Measurements from ENCODE around the gene NKTR. TPM values are rescaled to one million over a fixed set of nuclear protein-coding genes. Genes with fewer than 3 reads are reported as not detected.

The NKTR gene
- total RNA-seq, 6 experiments from 2014 or later: 21.9 to 35.2 (median 28.4) TPM

GRCh38 chr3:42649783-42650182 lies 49.3 kb downstream of the NKTR start:
- H3K36me3 ChIP-seq: peaks cover 0 to 35% (median 7%) of the 10 kb centered on the region in 4 donors

GRCh38 chr3:42651248-42652091 lies 51.0 kb downstream of the NKTR start:
- Histone ChIP-seq H3K36me3 (peaks cover 0 to 18% (median under 1%) of the 10 kb centered on the region in 4 donors), H3K4me3 (no peak overlapping the region), H3K27me3 (no peaks in the 10 kb centered on the region), H3K27ac (no peak overlapping the region), H3K9me3 (no peaks in the 10 kb centered on the region), H3K4me1 (peaks cover 0 to 14% (median 3%) of the 10 kb centered on the region in 4 donors)
- DNase-seq (no peak), ATAC-seq (no peak)
- 93% methylated on average over 6 of the region's 9 CpGs for WGBS (ENCODE audit: insufficient coverage, low coverage, low lambda C conversion rate, missing lambda C conversion rate)
- no peak for TF ChIP-seq POLR2A (IDR thresholded peaks at IDR 0.05)
- TF ChIP-seq CTCF (IDR thresholded peaks at IDR 0.05): no peak
- intact Hi-C loops (cut with DNase I): no loop called here

More at GRCh38 chr3:42649783-42650182, 49.3 kb downstream of the NKTR start:
- Histone ChIP-seq H3K4me3 (no peak overlapping the region), H3K4me1 (peaks cover 0 to 14% (median 3%) of the 10 kb centered on the region in 4 donors), H3K27ac (no peak overlapping the region), H3K27me3 (no peaks in the 10 kb centered on the region), H3K9me3 (no peaks in the 10 kb centered on the region)
- DNase-seq: no peak
- 90% methylated on average over 2 of the region's 4 CpGs for WGBS (ENCODE audit: insufficient coverage, low coverage, low lambda C conversion rate, missing lambda C conversion rate)
- intact Hi-C loops (cut with DNase I): no loop called here
- no peak for TF ChIP-seq POLR2A (IDR thresholded peaks at IDR 0.05)
- no peak for TF ChIP-seq CTCF (IDR thresholded peaks at IDR 0.05)
- no peak for ATAC-seq

- no peak for ATAC-seq
- TF ChIP-seq POLR2A (IDR thresholded peaks at IDR 0.05) (no peak), CTCF (IDR thresholded peaks at IDR 0.05) (no peak)
- Histone ChIP-seq H3K9me3 (no peaks in the 10 kb centered on the region), H3K27me3 (no peaks in the 10 kb centered on the region), H3K36me3 (peaks cover 0 to 12% (median 0%) of the 10 kb centered on the region in 4 donors), H3K4me1 (peaks cover 0 to 14% (median 3%) of the 10 kb centered on the region in 4 donors), H3K27ac (no peak overlapping the region), H3K4me3 (no peak overlapping the region)
- WGBS (ENCODE audit: insufficient coverage, low coverage, low lambda C conversion rate, missing lambda C conversion rate): no CpG with 5 or more reads among the region's 1 CpG
- no peak for DNase-seq
- intact Hi-C loops (cut with DNase I): no loop called here
Measured at GRCh38 chr3:42652251-42652610, 51.7 kb downstream of the NKTR start.

- WGBS (ENCODE audit: insufficient coverage, low coverage, low lambda C conversion rate, missing lambda C conversion rate): 6% methylated on average over 3 of the region's 7 CpGs
- DNase-seq (peak in 1 of 3 donors; percentile 72), ATAC-seq (peak; percentile 43 to 68 (median 54))
- H3K4me3 ChIP-seq: peak overlapping the region in 2 of 3 donors; percentile 57 to 64
- no peaks in the 10 kb centered on the region for H3K9me3 ChIP-seq
- peaks cover 0 to 12% (median 0%) of the 10 kb centered on the region in 4 donors for H3K36me3 ChIP-seq
- peaks cover 0 to 14% (median 3%) of the 10 kb centered on the region in 4 donors for H3K4me1 ChIP-seq
- peak; percentile 70 for TF ChIP-seq POLR2A (IDR thresholded peaks at IDR 0.05)
- TF ChIP-seq CTCF (IDR thresholded peaks at IDR 0.05): no peak
- no peaks in the 10 kb centered on the region for H3K27me3 ChIP-seq
- intact Hi-C loops (cut with DNase I): no loop called here
- H3K27ac ChIP-seq: peak overlapping the region in 1 of 3 donors; percentile 74
Measured at GRCh38 chr3:42652611-42653302, 52.3 kb downstream of the NKTR start.

Data from right lobe of liver (tissue), 6 donors.